HepG2 (cell line): ENCODE data around the gene SULT6B1. TPM values are rescaled to one million over a fixed set of nuclear protein-coding genes. Genes with fewer than 3 reads are reported as not detected.

Experiments
- CCAR2 ChIP-seq: fragments of 200-400 bp; formaldehyde crosslinking; optimal IDR thresholded peaks from 2 replicates; pipeline ENCODE3; 2018; ENCODE audit warnings: low read depth, mild to moderate bottlenecking, low read length, moderate library complexity
- E2F5 ChIP-seq: sonication (generic); formaldehyde crosslinking; conservative IDR thresholded peaks from 2 replicates; pipeline ENCODE4 v1.4.0; 2020; ENCODE audit warnings: missing genetic modification reagents
- FOXP4 ChIP-seq: sonication (generic); formaldehyde crosslinking; IDR thresholded peaks from 2 replicates; pipeline ENCODE4 v1.4.0; 2020; ENCODE audit warnings: missing genetic modification reagents
- GABPA ChIP-seq, 2 experiments: IDR thresholded peaks; 2 replicates each; pipeline ENCODE4 v1.6.1; 2011 to 2016; ENCODE audit warnings: low read depth in 2 of 2, low read length in 1 of 2, missing biosample characterization in 1 of 2, missing genetic modification characterization in 1 of 2
- HMG20B ChIP-seq: conservative IDR thresholded peaks from 2 replicates; pipeline ENCODE4 v1.6.1; 2016; ENCODE audit warnings: missing genetic modification reagents, missing compliant biosample characterization
- KAT7 ChIP-seq: IDR thresholded peaks from 2 replicates; pipeline ENCODE4 v1.6.1; 2018; ENCODE audit warnings: borderline replicate concordance, missing compliant biosample characterization
- MAX ChIP-seq: IDR thresholded peaks from 2 replicates; pipeline ENCODE4 v1.6.1; 2012; ENCODE audit warnings: inconsistent platforms
- MIXL1 ChIP-seq: IDR thresholded peaks from 2 replicates; pipeline ENCODE4 v1.6.1; 2016
- NCOR1 ChIP-seq: fragments of 200-600 bp; sonication (generic); IDR thresholded peaks from 2 replicates; pipeline ENCODE4 v1.7.0; 2017; ENCODE audit warnings: antibody characterized with exemption, low read length, borderline replicate concordance
- RFX3 ChIP-seq: IDR thresholded peaks from 2 replicates; pipeline ENCODE4 v1.6.1; 2016; ENCODE audit warnings: missing biosample characterization, missing genetic modification reagents
- RNF2 ChIP-seq: fragments of 450-650 bp; conservative IDR thresholded peaks from 2 replicates; pipeline ENCODE4 v1.6.1; 2016; ENCODE audit warnings: low read depth
- THAP11 ChIP-seq: IDR thresholded peaks from 2 replicates; pipeline ENCODE4 v1.6.1; 2016; ENCODE audit warnings: missing biosample characterization, missing genetic modification reagents
- ZBTB43 ChIP-seq: sonication (generic); formaldehyde crosslinking; conservative IDR thresholded peaks from 2 replicates; pipeline ENCODE4 v1.4.0; 2020; ENCODE audit warnings: missing genetic modification reagents
- ZBTB44 ChIP-seq: sonication (generic); formaldehyde crosslinking; IDR thresholded peaks from 2 replicates; pipeline ENCODE4 v1.4.0; 2020; ENCODE audit warnings: missing genetic modification reagents
- ZMAT5 ChIP-seq: sonication (generic); formaldehyde crosslinking; IDR thresholded peaks from 2 replicates; pipeline ENCODE4 v1.5.0; 2020; ENCODE audit warnings: mild to moderate bottlenecking, low read depth, missing genetic modification reagents, borderline replicate concordance
- ZNF335 ChIP-seq: sonication (generic); formaldehyde crosslinking; IDR thresholded peaks from 2 replicates; pipeline ENCODE4 v1.4.0; 2020; ENCODE audit warnings: missing genetic modification reagents
- ZNF562 ChIP-seq: sonication (generic); formaldehyde crosslinking; IDR thresholded peaks from 2 replicates; pipeline ENCODE4 v1.8.0; 2022; ENCODE audit warnings: missing genetic modification reagents, borderline replicate concordance
- ZNF597 ChIP-seq: sonication (generic); formaldehyde crosslinking; IDR thresholded peaks from 2 replicates; pipeline ENCODE4 v1.5.0; 2020; ENCODE audit warnings: missing genetic modification reagents
- ZNF720 ChIP-seq: sonication (generic); formaldehyde crosslinking; IDR thresholded peaks from 2 replicates; pipeline ENCODE4 v1.4.0; 2020; ENCODE audit warnings: missing genetic modification reagents
- ZSCAN25 ChIP-seq: sonication (generic); formaldehyde crosslinking; IDR thresholded peaks from 2 replicates; pipeline ENCODE4 v1.8.0; 2022; ENCODE audit warnings: mild to moderate bottlenecking, missing genetic modification reagents
- polyA plus RNA-seq, 8 experiments: library from polyadenylated mRNA; depleted of rRNA in 3 of 8; stranded (reverse) in 7 of 8; unstranded in 1 of 8; fragments of >200 nt; fragmentation: Illumina TruSeq in 4 of 8; extraction: Trizol in 4 of 8; gene quantifications; 2 replicates each; pipeline versions ENCODE4 v1.2.1 to v1.2.3, GENCODE V29; 2011 to 2016; ENCODE audit warnings: low read depth in 4 of 8, missing spikeins in 1 of 8, mixed read lengths in 1 of 8; ENCODE audit not compliant: insufficient read depth in 1 of 8
- total RNA-seq, 5 experiments: library from RNA; depleted of rRNA; stranded (reverse); fragments of >200 nt; fragmentation: Illumina TruSeq; extraction: Trizol; gene quantifications; 2 replicates each; pipeline ENCODE4 v1.2.3, GENCODE V29; 2016; ENCODE audit warnings: low read depth in 1 of 5
- TF ChIP-seq, protein P1 (sequence below): sonication (generic); formaldehyde crosslinking; IDR thresholded peaks from 2 replicates; pipeline ENCODE4 v1.9.0; 2021; ENCODE audit warnings: missing genetic modification reagents, borderline replicate concordance

SULT6B1 gene
- total and polyA plus RNA-seq, 2 of the 13 experiments (the other 11 are each of a cell fraction or from before 2014, with no cell fraction given), result not detected

GRCh38 chr2:37156857-37157714, 31.4 kb downstream of the SULT6B1 start, which contains the start of gene EIF2AK2 (continued):
- TF ChIP-seq MAX (peak; percentile 94), ZNF720 (CRISPR knock-in tag) (no peak), E2F5 (0 out of 2 replicates have a peak, but pooled peaks have one; percentile 29), FOXP4 (CRISPR knock-in tag) (no peak), KAT7 (CRISPR knock-in tag) (no peak), ZMAT5 (CRISPR knock-in tag) (no peak), ZSCAN25 (no peak), ZNF335 (no peak), ZBTB43 (CRISPR knock-in tag) (no peak), ZNF562 (CRISPR knock-in tag) (no peak), RFX3 (CRISPR knock-in tag) (no peak), ZNF597 (no peak), MIXL1 (no peak), HMG20B (CRISPR knock-in tag) (no peak), ZBTB44 (no peak), CCAR2 (no peak), GABPA (IDR thresholded peaks at IDR 0.05; ENCODE audit: low read depth, low read length) (no peak), GABPA (CRISPR knock-in tag; IDR thresholded peaks at IDR 0.05; ENCODE audit: low read depth) (no peak), RNF2 (no peak), NCOR1 (no peak), THAP11 (CRISPR knock-in tag) (no peak)
- TF ChIP-seq, protein P1, sequence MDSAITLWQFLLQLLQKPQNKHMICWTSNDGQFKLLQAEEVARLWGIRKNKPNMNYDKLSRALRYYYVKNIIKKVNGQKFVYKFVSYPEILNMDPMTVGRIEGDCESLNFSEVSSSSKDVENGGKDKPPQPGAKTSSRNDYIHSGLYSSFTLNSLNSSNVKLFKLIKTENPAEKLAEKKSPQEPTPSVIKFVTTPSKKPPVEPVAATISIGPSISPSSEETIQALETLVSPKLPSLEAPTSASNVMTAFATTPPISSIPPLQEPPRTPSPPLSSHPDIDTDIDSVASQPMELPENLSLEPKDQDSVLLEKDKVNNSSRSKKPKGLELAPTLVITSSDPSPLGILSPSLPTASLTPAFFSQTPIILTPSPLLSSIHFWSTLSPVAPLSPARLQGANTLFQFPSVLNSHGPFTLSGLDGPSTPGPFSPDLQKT (CRISPR knock-in tag), result no peak
